Activated naive CD4-positive, alpha-beta T cell (primary cell): ENCODE results near the gene FMN2.
A peak's percentile ranks its signal among the peaks of the same experiment; 100 is the strongest.

ENCODE experiments used
- DNase-seq, 4 experiments: peaks; one replicate each; lab custom pipeline; 2025; lab: John Stamatoyannopoulos, UW

Gene FMN2

GRCh38 chr1:240492832-240493440 lies 401.3 kb downstream of the FMN2 start:
- peak in 1 of 4 experiments; percentile 1 for DNase-seq

GRCh38 chr1:240495601-240496000 lies 403.9 kb downstream of the FMN2 start:
- no peak for DNase-seq

- no peak for DNase-seq
These were observed 404.7 kb downstream of the FMN2 start for GRCh38 chr1:240496356-240496755.

- DNase-seq, result no peak
These were observed 405.3 kb downstream of the FMN2 start for GRCh38 chr1:240496941-240497340.

GRCh38 chr1:240497908-240498307 lies 406.2 kb downstream of the FMN2 start:
- no peak for DNase-seq

- no peak for DNase-seq
These were observed 406.7 kb downstream of the FMN2 start for GRCh38 chr1:240498335-240498734.

GRCh38 chr1:240499012-240499411 lies 407.3 kb downstream of the FMN2 start:
- DNase-seq, result no peak

GRCh38 chr1:240500647-240501046 lies 409.0 kb downstream of the FMN2 start:
- no peak for DNase-seq

GRCh38 chr1:240501115-240501514 lies 409.4 kb downstream of the FMN2 start:
- DNase-seq, result no peak

- no peak for DNase-seq
These were observed 411.4 kb downstream of the FMN2 start for GRCh38 chr1:240503036-240503435.

GRCh38 chr1:240503558-240503957 lies 411.9 kb downstream of the FMN2 start:
- no peak for DNase-seq

GRCh38 chr1:240506176-240506575 lies 414.5 kb downstream of the FMN2 start:
- no peak for DNase-seq

GRCh38 chr1:240508201-240508600 lies 416.5 kb downstream of the FMN2 start:
- DNase-seq, result no peak

GRCh38 chr1:240508950-240509349 lies 417.3 kb downstream of the FMN2 start:
- no peak for DNase-seq

GRCh38 chr1:240511789-240512188 lies 420.1 kb downstream of the FMN2 start:
- no peak for DNase-seq

- DNase-seq, result no peak
These were observed 423.8 kb downstream of the FMN2 start for GRCh38 chr1:240515505-240515904.

- no peak for DNase-seq
These were observed 424.4 kb downstream of the FMN2 start for GRCh38 chr1:240516069-240516468.

- DNase-seq, result no peak
These were observed 426.2 kb downstream of the FMN2 start for GRCh38 chr1:240517891-240518290.

- DNase-seq, result no peak
These were observed 430.6 kb downstream of the FMN2 start for GRCh38 chr1:240522122-240522822.

GRCh38 chr1:240524356-240525069 lies 432.8 kb downstream of the FMN2 start:
- DNase-seq, result no peak
